GM21526 (cell line): ENCODE results near the gene KASH5.

Source experiments
- ATAC-seq: cut with Tn5 transposase; IDR thresholded peaks from one replicate; pipeline ENCODE4 v1.9.1; 2021; ENCODE audit warnings: moderate library complexity; ENCODE audit not compliant: unreplicated experiment, low FRiP score

The KASH5 gene

DNA sequence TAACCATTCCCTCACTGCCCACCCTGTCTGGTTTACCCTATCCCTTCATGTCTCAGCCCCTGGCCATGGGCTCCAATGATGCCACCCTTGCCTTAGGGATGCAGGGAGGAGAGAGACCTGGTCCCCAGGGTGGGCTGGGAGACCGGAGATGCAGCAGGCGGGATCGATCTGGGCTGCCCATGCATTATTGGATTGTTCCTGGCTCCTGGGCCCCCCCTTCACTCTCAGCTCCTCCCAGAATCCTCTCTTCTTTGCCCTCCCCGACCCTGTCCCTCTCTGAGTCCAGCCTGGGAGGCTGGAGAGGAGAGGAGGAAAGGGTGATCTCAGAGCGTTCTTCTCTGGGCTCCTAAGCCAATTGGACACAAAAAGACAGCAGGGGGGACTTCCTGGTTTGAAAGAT, 5.8 kb downstream of the KASH5 start:
- no peak for ATAC-seq

- no peak for ATAC-seq
Observed at GRCh38 chr19:49395581-49396407, 7.7 kb downstream of the KASH5 start.

- ATAC-seq, result no peak
Observed at GRCh38 chr19:49396738-49397505, 8.9 kb downstream of the KASH5 start.

- no peak for ATAC-seq
Observed at GRCh38 chr19:49398001-49398615, 10.1 kb downstream of the KASH5 start.

DNA sequence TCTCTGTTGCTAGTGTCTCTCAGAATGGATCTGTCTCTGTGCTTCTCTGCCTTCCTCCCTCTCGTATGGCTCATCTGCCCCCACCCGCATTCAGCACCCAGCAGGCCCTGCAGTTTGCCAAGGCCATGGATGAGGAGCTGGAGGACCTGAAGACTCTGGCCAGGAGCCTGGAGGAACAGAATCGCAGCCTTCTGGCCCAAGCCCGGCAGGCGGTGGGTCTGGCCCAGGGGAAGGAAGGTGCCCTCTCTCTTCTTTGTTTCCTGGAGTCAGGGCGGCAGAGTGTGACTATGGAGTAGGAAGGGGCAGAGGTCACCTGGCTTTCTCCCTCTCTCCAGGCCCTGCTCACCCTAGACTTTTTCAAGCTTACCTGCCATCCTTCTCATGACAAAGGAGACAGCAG, 10.9 kb downstream of the KASH5 start:
- ATAC-seq, result no peak

DNA sequence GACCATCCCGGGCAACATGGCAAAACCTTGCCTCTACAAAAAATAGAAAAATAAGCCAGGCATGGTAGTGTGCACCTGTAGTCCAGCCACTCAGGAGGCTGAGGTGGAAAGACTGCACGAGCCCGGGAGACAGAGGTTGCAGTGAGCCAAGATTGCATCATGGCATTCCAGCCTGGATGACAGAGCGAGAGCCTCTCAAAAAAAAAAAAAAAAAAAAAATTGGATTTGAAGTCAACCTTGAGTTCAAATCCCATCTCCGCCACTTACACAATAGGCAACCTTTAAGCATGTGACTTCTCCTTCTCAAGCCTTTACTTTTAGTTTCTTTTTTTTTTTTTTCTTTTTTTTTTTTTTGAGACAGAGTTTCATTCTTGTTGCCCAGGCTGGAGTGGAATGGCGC, 12.0 kb downstream of the KASH5 start:
- no peak for ATAC-seq

GRCh38 chr19:49403404-49404187, 15.5 kb downstream of the KASH5 start:
- ATAC-seq, result no peak

DNA sequence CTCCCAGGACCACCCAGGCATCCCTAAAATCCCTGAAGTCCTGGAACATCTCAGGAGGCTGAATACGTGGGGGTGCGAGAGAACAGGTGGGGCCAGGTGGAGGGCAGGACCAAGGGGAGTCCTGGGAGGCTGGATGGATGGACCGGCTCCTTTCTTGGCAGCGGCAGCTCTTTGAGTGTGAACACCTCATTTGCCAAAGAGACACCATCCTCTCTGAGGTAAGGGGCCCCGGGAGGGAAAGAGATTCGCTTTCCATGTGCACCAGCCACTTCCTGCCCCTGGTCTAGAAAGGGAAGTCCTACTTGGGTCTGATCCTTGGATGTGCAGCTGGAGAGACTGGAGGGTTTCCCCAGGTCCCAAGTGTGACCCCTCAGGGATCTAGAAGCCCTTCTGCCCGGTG, 19.0 kb downstream of the KASH5 start:
- ATAC-seq, result no peak

- ATAC-seq, result no peak
Observed at GRCh38 chr19:49407482-49408015, 19.5 kb downstream of the KASH5 start.

DNA sequence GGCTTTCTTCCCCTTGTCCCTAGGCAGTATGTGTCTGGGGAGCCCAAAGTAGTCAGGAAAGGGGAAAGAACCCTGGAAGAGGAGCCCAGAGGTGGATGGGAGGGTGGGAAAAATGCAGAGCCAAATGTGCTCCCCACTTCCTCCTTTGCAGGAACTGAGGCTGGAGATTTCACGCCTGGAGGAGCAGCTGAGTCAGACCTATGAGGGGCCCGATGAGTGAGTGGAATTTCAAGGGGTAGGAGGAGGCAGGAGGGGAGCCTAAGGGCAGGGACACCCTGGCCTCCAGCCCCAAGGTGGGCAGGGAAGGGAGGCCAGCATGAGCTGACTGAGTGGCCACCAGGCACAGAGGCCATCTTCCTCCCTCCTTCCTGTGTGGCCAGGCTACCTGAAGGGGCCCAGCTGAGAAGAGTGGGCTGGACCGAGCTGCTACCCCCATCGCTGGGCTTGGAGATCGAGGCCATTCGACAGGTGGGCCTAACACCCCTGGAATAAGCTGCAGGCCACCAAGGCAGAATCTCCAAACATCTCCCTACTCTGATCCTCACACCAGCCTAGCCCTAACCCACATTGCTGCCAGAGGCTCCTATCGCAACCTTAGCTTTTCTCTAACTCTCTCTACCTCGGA, 20.9 kb downstream of the KASH5 start:
- no peak for ATAC-seq

- ATAC-seq, result no peak
Observed at GRCh38 chr19:49409441-49410029, 21.5 kb downstream of the KASH5 start.

GRCh38 chr19:49411681-49412326, 23.8 kb downstream of the KASH5 start:
- no peak for ATAC-seq

GRCh38 chr19:49413348-49413747, 25.3 kb downstream of the KASH5 start:
- no peak for ATAC-seq

DNA sequence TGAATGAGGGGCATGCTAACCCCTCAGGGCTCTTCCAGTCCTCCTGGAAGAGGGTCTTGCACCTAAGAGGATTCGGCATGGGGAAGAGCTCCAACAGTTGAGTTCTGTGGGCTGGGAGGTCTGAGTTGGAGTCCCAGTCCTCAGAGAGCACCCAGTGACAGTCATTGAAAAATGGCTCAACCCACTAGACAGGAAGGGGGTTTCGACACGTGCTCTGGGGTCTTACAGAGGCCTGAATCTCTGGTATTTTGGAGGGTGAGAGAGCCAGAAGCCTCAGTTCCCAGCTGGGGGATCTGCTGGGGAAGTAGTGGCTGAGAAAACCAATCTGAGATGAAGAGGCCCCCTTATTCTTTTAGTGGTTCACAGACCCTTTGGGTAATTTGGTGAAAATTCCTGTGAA, 26.2 kb downstream of the KASH5 start:
- ATAC-seq, result no peak

DNA sequence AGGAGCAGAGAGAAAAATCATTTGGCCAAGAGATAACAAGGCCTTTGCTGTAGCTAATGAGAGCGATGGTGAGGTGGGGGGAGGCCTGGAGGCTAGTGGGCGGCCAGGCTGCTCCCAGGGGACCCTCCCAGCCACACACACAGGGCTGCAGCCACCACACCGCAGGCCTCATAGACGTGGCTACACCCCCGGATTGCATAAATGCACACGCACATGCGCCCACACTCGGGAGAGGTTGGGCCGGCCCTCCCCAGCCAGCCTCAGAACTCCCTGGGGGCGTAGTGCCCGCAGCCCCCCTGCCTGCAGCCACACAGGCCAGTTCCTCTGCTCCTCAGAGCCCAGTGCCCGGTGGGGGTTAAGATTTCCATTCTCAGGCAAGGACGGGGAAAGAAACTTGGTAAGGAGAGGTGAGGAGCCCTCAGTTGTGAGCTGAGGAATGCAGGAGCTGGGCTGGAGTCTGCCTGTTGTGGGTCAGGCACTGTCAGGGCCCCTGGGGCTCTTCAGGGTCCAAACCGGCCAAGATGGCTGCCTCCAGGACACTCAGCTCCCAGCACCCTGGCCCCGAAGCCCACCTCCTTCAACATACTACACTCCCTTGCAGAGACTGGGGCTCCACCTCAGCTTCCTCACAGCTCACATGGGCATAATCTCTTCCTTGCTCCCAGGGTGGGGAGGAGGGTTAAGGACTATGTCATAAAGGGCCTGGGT, 27.2 kb downstream of the KASH5 start:
- no peak for ATAC-seq

DNA sequence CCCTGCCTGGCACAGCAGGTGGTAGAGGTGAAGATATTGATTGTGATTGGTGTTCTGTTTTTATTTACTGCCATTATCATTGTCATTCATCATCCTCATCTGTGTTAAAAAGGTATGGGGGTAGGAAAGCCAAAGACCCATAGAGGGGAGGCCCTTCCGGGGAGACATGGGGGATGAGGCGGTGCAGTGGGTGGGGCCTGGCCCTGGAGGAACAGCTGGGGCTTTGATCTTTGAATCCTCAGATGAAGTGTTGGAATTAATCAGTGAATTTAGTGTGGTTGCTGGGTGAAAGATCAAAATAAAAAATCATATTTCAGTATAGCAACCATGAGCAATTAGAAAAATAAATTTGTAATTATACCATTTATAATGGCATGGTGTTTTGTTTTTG, 27.8 kb downstream of the KASH5 start:
- no peak for ATAC-seq

DNA sequence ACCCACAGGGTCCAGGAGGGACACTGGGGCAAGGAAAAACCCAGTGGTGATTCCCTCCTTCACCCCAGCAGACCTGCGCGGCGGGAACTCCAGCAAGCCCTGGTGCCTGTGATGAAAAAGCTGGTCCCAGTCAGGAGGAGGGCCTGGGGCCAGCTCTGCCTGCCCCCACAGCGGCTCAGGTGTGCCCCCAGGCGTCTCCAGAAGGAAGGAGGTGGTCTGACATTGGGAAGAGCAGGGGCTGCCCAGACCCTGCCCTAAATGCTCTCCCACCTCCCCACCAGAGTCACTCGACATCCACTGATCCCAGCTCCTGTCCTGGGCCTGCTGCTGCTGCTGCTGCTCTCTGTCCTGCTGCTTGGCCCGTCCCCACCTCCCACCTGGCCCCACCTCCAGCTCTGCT, 29.0 kb downstream of the KASH5 start:
- ATAC-seq, result no peak

- no peak for ATAC-seq
Observed at GRCh38 chr19:49418511-49418910, 30.5 kb downstream of the KASH5 start.

DNA sequence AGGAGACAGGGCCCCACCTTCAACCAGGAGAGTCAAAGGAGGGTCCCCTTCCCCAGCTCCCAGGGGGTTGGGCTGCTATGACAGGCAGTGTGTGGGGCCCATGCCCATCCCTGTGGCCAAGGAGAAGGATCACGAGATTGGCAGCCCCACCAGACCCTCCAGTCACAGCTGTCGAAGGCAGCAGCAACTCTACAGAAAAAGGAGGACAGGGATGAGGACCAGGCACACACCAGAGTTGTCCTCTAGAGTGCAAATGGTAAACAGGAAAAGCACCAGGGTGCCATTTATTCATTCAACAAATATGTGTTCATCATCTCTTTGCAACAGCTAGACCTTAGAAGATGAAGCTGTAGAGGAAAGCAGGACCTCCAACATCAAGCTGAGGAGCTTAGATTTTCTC, 31.1 kb downstream of the KASH5 start:
- ATAC-seq, result no peak
